Measurements from ENCODE around the gene EDEM3. TPM values are rescaled to one million over a fixed set of nuclear protein-coding genes. Genes with fewer than 3 reads are reported as not detected.

Gene EDEM3
- total and polyA plus RNA-seq, 9 of the 15 experiments (the other 6 are each of a cell fraction or from before 2014, with no cell fraction given), result 15.8 to 46.6 (median 28.0) TPM

- H3K4me3 ChIP-seq, result no peak overlapping the region
- peaks cover 4 to 11% of the 10 kb centered on the region in 2 experiments; a peak in 4 of 5 replicates for H3K27me3 ChIP-seq (ENCODE audit: control insufficient read depth in 2 of 2, insufficient read depth in 2 of 2, low read length in 2 of 2)
- H3K9me1 ChIP-seq (ENCODE audit: control insufficient read depth, insufficient read depth, low read length), result no peaks in the 10 kb centered on the region
- H3K36me3 ChIP-seq (ENCODE audit: control insufficient read depth, insufficient read depth, low read length), result no peaks in the 10 kb centered on the region
- in situ Hi-C loops (cut with MboI) (no loop called here), intact Hi-C loops (cut with micrococcal nuclease) (no loop called here)
- H3K79me2 ChIP-seq (ENCODE audit: control insufficient read depth, insufficient read depth, low read length), result no peaks in the 10 kb centered on the region
- FAIRE-seq, result no peak
- H2AFZ ChIP-seq (ENCODE audit: low read depth, low read length), result no peak overlapping the region
- no peaks in the 10 kb centered on the region for H4K20me1 ChIP-seq (replicated peaks; ENCODE audit: control insufficient read depth, insufficient read depth, low read length)
- WGBS (ENCODE audit: insufficient coverage, low coverage, missing lambda C conversion rate), result 0% methylated on average over 7 of the region's 7 CpGs
- ATAC-seq, result no peak
- H3K4me1 ChIP-seq (replicated peaks in 1 of 2; ENCODE audit: control insufficient read depth in 2 of 2, insufficient read depth in 2 of 2, low read length in 2 of 2), result no peaks in the 10 kb centered on the region
- DNase-seq (ENCODE audit: extremely low read depth in 1 of 4, low spot score in 3 of 4), result no peak
- no peak overlapping the region for H3K9ac ChIP-seq (ENCODE audit: insufficient read depth in 1 of 2, low read depth in 2 of 2, low read length in 2 of 2)
- TF ChIP-seq ZNF224 (CRISPR knock-in tag; IDR thresholded peaks at IDR 0.05), result no peak
- TF ChIP-seq ZNF280A (IDR thresholded peaks at IDR 0.05; ENCODE audit: low read depth, partially characterized antibody), result no peak
- no peak for TF ChIP-seq ZNF57 (CRISPR knock-in tag; IDR thresholded peaks at IDR 0.05)
- no peak for TF ChIP-seq TAF15 (IDR thresholded peaks at IDR 0.05; ENCODE audit: low read depth, low read length)
- no peak for TF ChIP-seq LARP7 (IDR thresholded peaks at IDR 0.05)
- no peak for TF ChIP-seq CSDE1 (IDR thresholded peaks at IDR 0.05)
- no peak for TF ChIP-seq ZNF778 (CRISPR knock-in tag; IDR thresholded peaks at IDR 0.05)
- no peak for TF ChIP-seq RAD51 (IDR thresholded peaks at IDR 0.05; ENCODE audit: borderline replicate concordance, low read depth)
- BruUV-seq (replicated peaks), result no TSS peak
- H3K27ac ChIP-seq (ENCODE audit: extremely low read depth, low read depth, low read length), result no peak overlapping the region
- H3K4me2 ChIP-seq (ENCODE audit: insufficient read depth, low read length), result no peak overlapping the region
- no peaks in the 10 kb centered on the region for H3K9me3 ChIP-seq (replicated peaks; ENCODE audit: control insufficient read depth, insufficient read depth, low read depth, low read length)
- ChIA-PET POLR2A (no interaction called here), CTCF (ENCODE audit: low intra/inter-chr PET ratio) (no interaction called here)
Observed at GRCh38 chr1:184649451-184649888, 105.2 kb downstream of the EDEM3 start.

Data from K562 (cell line).